Caki2 (cell line): ENCODE measurements around the gene TMEM150B. TPM values are rescaled to one million over a fixed set of nuclear protein-coding genes. Genes with fewer than 3 reads are reported as not detected.

Experiments used
- DNase-seq: peaks from one replicate; pipeline ENCODE4 v3.0.0-alpha.2; 2015; ENCODE audit warnings: low read depth
- in situ Hi-C: cut with HindIII; loops from 2 replicates; pipeline ENCODE4 v1.10.0; 2016; ENCODE audit warnings: low sequenced_read_pairs, low pct_unique_long_range_greater_than_20kb, mixed read lengths
- total RNA-seq: library from RNA; depleted of rRNA; stranded (reverse); fragments of >200 nt; shearing (Covaris generic); gene quantifications from 2 replicates; pipeline ENCODE4 v1.2.3, GENCODE V29; 2014; ENCODE audit warnings: low replicate concordance; rRNA removed

Gene TMEM150B
- total RNA-seq, 1 experiment from 2014 or later = 0.61 TPM

- DNase-seq = no peak
- in situ Hi-C loops = no loop called here
These were observed 54.8 kb downstream of the TMEM150B start for GRCh38 chr19:55270172-55270942.

- DNase-seq = no peak
- in situ Hi-C loops = no loop called here
These were observed 55.8 kb downstream of the TMEM150B start for GRCh38 chr19:55269299-55269698.

GRCh38 chr19:55266840-55267239 is 58.3 kb downstream of the TMEM150B start:
- in situ Hi-C loops = no loop called here
- DNase-seq = no peak

- no peak for DNase-seq
- in situ Hi-C loops = no loop called here
These were observed 58.7 kb downstream of the TMEM150B start for GRCh38 chr19:55266404-55266803.

- DNase-seq = no peak
- in situ Hi-C loops = no loop called here
These were observed 59.3 kb downstream of the TMEM150B start for GRCh38 chr19:55265723-55266386.

- in situ Hi-C loops = no loop called here
- no peak for DNase-seq
These were observed 60.0 kb downstream of the TMEM150B start for GRCh38 chr19:55265173-55265572.

GRCh38 chr19:55264531-55264930 is 60.6 kb downstream of the TMEM150B start:
- no peak for DNase-seq
- in situ Hi-C loops = no loop called here

Other genes starting within 250 kb of the TMEM150B start
- 21.5 and 24.1 TPM in 2 replicates for gene EPS8L1, start 249.5 kb downstream of the TMEM150B start, total RNA-seq
- 40.3 and 63.4 TPM in 2 replicates for gene PPP1R12C, start 207.7 kb downstream of the TMEM150B start, total RNA-seq
- 325 and 411 TPM in 2 replicates for gene TNNT1, start 176.1 kb downstream of the TMEM150B start, total RNA-seq
- not detected in 2 replicates for gene TNNI3, start 167.6 kb downstream of the TMEM150B start, total RNA-seq
- 30.9 and 32.8 TPM in 2 replicates for gene DNAAF3, start 158.7 kb downstream of the TMEM150B start, total RNA-seq
- 0.07 TPM in 1 of 2 replicates, not detected in the other for gene SYT5, start 145.1 kb downstream of the TMEM150B start, total RNA-seq
- 30.0 and 34.3 TPM in 2 replicates for gene PTPRH, start 115.8 kb downstream of the TMEM150B start, total RNA-seq
- 0.47 and 3.9 TPM in 2 replicates for gene TMEM86B, start 96.6 kb downstream of the TMEM150B start, total RNA-seq
- gene PPP6R1, start 66.3 kb downstream of the TMEM150B start, total RNA-seq = 79.8 and 94.5 TPM in 2 replicates
- 128 and 145 TPM in 2 replicates for gene HSPBP1, start 45.2 kb downstream of the TMEM150B start, total RNA-seq
- 0.41 and 0.64 TPM in 2 replicates for gene BRSK1, start 41.3 kb downstream of the TMEM150B start, total RNA-seq
- 11.8 and 18.4 TPM in 2 replicates for gene KMT5C, start 14.5 kb upstream of the TMEM150B start, total RNA-seq
- gene COX6B2, start 29.4 kb upstream of the TMEM150B start, total RNA-seq = 0.10 TPM in 1 of 2 replicates, not detected in the other
- not detected in 2 replicates for gene GARIN5B, start 37.9 kb upstream of the TMEM150B start, total RNA-seq
- gene IL11, start 45.1 kb upstream of the TMEM150B start, total RNA-seq = not detected in 2 replicates
- gene TMEM190, start 51.5 kb upstream of the TMEM150B start, total RNA-seq = not detected in 2 replicates
- 2.3 and 6.7 TPM in 2 replicates for gene TMEM238, start 59.0 kb upstream of the TMEM150B start, total RNA-seq
- gene RPL28, start 60.6 kb upstream of the TMEM150B start, total RNA-seq = 281 and 295 TPM in 2 replicates
- gene UBE2S, start 82.4 kb upstream of the TMEM150B start, total RNA-seq = 231 and 237 TPM in 2 replicates
- not detected in 2 replicates for gene SHISA7, start 118.0 kb upstream of the TMEM150B start, total RNA-seq
- 231 and 265 TPM in 2 replicates for gene ISOC2, start 136.3 kb upstream of the TMEM150B start, total RNA-seq
- not detected in 2 replicates for gene C19orf85, start 139.4 kb upstream of the TMEM150B start, total RNA-seq
- 1.9 and 5.3 TPM in 2 replicates for gene ZNF628, start 151.3 kb upstream of the TMEM150B start, total RNA-seq
- 94.3 and 99.9 TPM in 2 replicates for gene NAT14, start 159.8 kb upstream of the TMEM150B start, total RNA-seq
- gene SSC5D, start 163.1 kb upstream of the TMEM150B start, total RNA-seq = 0.14 TPM in 1 of 2 replicates, not detected in the other
- gene SBK2, start 211.8 kb upstream of the TMEM150B start, total RNA-seq = not detected in 2 replicates
- 1.0 and 6.3 TPM in 2 replicates for gene SBK3, start 220.2 kb upstream of the TMEM150B start, total RNA-seq